ENCODE results near the gene ERMP1.
"Not testable (repeated sequence)": the region's sequence is repeated elsewhere in the genome, so short reads cannot be mapped to it uniquely, and the experiment has no call there.

Gene ERMP1

GRCh38 chr9:5786370-5787127, 46.4 kb downstream of the ERMP1 start:
- DNase-seq (ENCODE audit: low read depth), result peak; percentile 30
- no peak overlapping the region for H3K4me3 ChIP-seq (replicated peaks; ENCODE audit: low read depth, low read length)
- TF ChIP-seq CTCF (IDR thresholded peaks at IDR 0.05; ENCODE audit: low read length, missing control alignments), result no peak

GRCh38 chr9:5784526-5785315, 48.2 kb downstream of the ERMP1 start:
- TF ChIP-seq CTCF (IDR thresholded peaks at IDR 0.05; ENCODE audit: low read length, missing control alignments), result no peak
- no peak for DNase-seq (ENCODE audit: low read depth)
- no peak overlapping the region for H3K4me3 ChIP-seq (replicated peaks; ENCODE audit: low read depth, low read length)

- TF ChIP-seq CTCF (IDR thresholded peaks at IDR 0.05; ENCODE audit: low read length, missing control alignments), result no peak
- no peak overlapping the region for H3K4me3 ChIP-seq (replicated peaks; ENCODE audit: low read depth, low read length)
- DNase-seq (ENCODE audit: low read depth), result no peak
Observed at GRCh38 chr9:5783982-5784381, 48.9 kb downstream of the ERMP1 start.

- not testable (repeated sequence) for DNase-seq (ENCODE audit: low read depth); H3K4me3 ChIP-seq (replicated peaks; ENCODE audit: low read depth, low read length)
Observed at GRCh38 chr9:5783420-5783819, 49.5 kb downstream of the ERMP1 start.

- not testable (repeated sequence) for DNase-seq (ENCODE audit: low read depth); H3K4me3 ChIP-seq (replicated peaks; ENCODE audit: low read depth, low read length)
Observed at GRCh38 chr9:5779705-5780218, 53.2 kb downstream of the ERMP1 start.

- no peak for DNase-seq (ENCODE audit: low read depth)
- TF ChIP-seq CTCF (IDR thresholded peaks at IDR 0.05; ENCODE audit: low read length, missing control alignments), result no peak
- H3K4me3 ChIP-seq (replicated peaks; ENCODE audit: low read depth, low read length), result no peak overlapping the region
Observed at GRCh38 chr9:5778805-5779204, 54.1 kb downstream of the ERMP1 start.

- TF ChIP-seq CTCF (IDR thresholded peaks at IDR 0.05; ENCODE audit: low read length, missing control alignments), result peak; percentile 4
- no peak overlapping the region for H3K4me3 ChIP-seq (replicated peaks; ENCODE audit: low read depth, low read length)
- no peak for DNase-seq (ENCODE audit: low read depth)
Observed at GRCh38 chr9:5773324-5773999, 59.5 kb downstream of the ERMP1 start.

Measured in fibroblast of pulmonary artery (primary cell).